Stimulated activated CD8-positive, alpha-beta memory T cell treated with anti-CD3 and anti-CD28 coated beads, Interleukin-7, amount 100 ng/mL, for 48 hours (primary cell): Measurements from ENCODE around the gene PHLDB3.

Experiments used
- DNase-seq, 2 donors: peaks; one replicate each; pipeline ENCODE4 v3.0.0-alpha.2; 2020; ENCODE audit warnings: low read depth in 1 of 2; ENCODE audit errors: extremely low read depth in 1 of 2

The PHLDB3 gene

DNA sequence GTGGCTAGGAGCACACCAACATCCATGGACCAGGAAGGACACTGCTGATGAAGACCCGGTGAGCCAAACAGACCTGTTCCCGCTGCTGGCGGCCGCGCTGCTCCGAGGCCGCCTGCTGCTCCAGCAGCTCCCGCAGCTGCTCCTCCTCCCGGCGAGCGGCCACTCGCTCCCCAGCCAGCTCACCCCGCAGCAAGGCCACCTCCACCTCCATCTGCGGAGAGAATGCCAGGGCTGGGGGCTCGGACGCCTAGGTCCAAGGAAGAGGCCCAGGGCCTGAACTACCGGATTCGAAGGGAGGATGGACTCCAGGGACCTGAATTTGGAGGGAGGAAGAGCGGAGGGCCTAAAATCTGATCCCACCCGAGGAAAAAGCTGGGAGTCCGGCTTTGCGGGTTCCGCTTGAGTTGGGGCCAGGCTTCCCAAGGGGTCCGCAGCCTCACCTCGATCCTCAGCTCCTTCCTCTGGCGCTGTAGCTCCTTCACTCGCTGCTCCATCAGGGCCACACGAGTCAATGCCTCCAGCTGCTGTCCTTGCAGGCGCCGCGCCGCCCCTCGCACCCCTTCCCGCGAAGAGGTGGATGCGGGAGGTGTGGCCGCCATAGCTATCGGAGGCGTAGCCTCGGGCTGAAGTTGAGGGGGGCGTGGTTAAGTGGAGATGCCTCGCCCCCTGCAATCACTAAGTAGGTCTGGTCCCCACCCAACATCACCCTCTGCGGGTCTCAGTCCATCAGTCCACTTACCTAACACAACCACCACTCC, 2.7 kb downstream of the PHLDB3 start:
- no peak for DNase-seq

GRCh38 chr19:43499042-43499441, 5.5 kb downstream of the PHLDB3 start:
- DNase-seq: no peak

GRCh38 chr19:43498233-43498842, 6.2 kb downstream of the PHLDB3 start:
- DNase-seq: no peak

- DNase-seq: no peak
These were observed 7.6 kb downstream of the PHLDB3 start for GRCh38 chr19:43496960-43497359.

DNA sequence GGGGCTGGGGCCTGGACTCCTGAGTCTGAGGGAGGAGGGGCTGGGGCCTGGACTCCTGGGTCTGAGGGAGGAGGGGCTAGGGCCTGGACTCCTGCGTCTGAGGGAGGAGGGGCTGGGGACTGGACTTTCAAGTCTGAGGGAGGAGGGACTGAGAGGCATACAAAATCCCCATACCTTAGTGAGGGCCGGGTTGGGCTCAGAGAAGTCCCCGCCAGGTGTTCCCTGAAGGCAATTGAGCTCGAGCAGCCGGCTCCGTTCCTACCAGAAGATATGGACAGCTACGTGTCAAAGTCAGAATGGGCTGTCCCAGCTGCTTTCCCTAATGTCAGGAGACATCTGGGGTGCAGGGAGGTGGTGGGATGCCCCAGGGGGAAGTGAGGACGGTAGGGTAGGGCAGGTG, 9.5 kb downstream of the PHLDB3 start:
- no peak for DNase-seq

DNA sequence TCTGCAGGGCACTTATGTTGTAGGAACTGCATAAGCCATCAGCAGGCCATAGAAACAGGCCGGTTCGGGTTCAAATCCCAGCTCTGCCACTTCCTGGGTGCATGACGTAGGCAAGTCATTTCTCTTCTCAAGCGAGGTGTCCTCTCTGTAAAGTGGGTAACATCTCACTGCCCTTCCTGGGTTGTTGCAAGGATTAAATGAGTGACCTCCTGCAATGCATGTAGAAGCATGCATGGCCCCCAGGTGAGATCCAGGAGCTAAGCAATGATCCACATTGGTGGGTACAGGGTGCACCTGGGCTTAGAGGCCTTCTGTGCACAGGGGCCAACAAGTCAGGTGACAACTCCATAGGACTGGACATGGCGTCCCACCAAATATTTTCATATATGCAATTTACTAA, 13.8 kb downstream of the PHLDB3 start:
- DNase-seq: no peak

GRCh38 chr19:43489979-43490599, 14.5 kb downstream of the PHLDB3 start:
- no peak for DNase-seq

GRCh38 chr19:43489310-43489709, 15.2 kb downstream of the PHLDB3 start:
- DNase-seq: no peak

DNA sequence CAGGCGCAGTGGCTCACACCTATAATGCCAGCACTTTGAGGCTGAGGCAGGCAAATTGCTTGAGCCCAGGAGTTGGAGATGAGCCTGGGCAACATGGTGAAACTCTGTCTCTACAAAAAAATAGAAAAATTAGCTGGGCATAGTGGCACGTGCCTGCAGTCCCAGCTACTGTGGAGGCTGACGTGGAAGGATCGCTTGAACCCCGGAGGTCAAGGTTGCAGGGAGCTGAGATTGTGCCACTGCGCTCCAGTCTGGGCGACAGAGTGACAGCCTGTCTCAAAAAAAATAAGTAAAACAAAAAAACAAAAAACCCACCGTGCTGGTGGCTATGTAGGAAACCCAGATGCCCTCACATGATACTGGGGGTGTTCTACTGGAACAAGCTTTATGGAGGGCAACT, 16.4 kb downstream of the PHLDB3 start:
- DNase-seq: no peak

- DNase-seq: no peak
These were observed 18.1 kb downstream of the PHLDB3 start for GRCh38 chr19:43486412-43486811.

DNA sequence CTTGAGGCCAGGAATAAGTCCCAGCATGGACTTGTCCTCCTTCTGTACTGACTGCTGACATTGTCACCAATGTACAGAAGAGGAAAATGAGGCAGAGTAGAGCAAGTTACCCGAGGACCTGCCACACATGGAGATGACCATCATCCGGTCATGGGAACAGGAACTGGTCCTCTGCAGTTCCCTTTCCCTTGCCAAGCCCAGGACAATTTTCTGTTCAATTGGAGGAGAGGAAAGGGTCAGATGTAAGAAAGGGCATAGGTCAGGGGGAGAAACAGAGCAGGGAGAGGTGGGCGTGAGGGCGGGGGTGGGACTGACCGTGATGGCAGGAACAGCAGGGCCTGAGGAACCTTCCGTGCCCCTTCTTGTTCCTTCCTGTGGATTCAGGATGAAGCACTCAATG, 18.6 kb downstream of the PHLDB3 start:
- no peak for DNase-seq

DNA sequence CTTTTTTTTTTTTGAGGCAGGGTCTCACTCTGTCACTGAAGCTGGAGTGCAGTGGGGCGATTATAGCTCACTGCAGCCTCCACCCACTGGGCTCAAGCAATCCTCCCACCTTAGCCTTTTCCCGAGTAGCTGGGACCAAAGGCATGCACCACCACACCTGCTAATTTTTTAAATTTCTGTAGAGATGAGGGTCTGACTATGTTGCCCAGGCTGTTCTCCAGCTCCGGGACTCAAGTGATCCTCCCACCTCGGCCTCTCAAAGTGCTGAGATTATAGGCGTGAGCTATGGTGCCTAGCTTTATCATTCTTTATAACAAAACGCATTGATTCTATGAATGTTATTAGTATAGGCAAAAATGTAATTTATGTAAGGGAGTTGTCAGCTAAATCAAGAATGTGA, 21.3 kb downstream of the PHLDB3 start:
- DNase-seq: no peak

DNA sequence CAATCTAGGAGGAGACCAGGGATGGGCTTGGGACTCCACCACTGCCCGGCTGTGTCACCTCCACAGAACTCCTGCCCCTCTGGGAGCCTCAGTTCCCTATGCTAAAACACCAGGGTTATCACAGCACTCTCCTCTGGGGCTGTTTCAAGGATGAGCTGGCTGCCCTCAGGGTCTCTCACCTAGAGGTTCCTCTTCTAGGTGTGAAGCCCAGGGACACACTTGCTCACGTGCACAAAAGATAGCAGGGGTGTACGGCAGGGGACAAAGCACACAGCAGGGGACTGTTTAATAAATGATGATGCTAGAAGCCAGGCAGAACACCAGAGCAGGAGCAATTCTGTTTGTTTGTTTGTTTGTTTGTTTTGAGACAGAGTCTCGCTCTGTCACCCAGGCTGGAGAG, 22.4 kb downstream of the PHLDB3 start:
- no peak for DNase-seq

GRCh38 chr19:43481701-43482100, 22.8 kb downstream of the PHLDB3 start:
- no peak for DNase-seq

DNA sequence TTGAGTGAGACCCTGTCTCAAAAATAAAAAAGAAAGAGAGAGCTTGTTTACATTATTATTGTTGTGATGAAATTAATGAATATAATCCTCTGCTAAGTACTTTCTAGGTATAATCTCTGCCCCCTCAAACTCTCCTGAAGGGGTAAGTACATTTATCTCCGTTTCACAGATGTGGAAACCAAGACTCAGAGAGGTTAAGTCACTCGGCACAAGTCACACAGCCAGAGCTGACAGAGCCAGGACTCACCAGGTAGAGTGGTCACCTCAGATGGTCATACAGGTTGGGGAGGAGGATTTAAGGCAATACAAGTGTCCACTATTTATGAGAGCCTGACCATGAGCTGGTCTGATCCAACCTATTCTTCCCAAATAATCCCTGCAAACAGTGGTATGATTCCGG, 24.0 kb downstream of the PHLDB3 start:
- DNase-seq: no peak

DNA sequence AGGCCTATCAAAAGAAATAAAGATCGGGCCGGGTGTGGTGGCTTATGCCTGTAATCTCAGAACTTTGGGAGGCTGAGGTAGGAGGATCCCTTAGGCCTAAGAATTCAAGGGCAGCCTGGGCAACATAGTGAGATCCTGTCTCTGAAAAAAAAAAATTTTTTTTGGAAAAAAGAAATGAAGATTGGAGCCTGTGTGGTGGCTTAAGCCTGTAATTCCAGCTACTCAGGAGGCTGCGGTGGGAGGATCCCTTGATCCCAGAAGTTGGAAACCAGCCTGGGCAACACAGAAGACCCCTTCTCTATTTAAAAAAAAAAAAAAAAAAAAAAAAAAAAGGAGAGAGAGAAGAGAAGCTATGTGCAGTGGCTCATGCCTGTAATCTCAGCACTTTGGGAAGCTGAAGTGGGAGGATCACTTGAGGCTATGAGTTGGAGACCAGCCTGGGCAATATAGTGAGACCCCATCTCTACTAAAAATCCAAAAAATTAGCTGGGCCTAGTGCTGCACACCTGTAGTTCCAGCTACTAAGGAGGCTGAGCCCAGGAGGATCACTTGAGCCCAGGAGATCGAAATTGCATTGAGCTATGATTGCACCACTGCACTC, 24.5 kb downstream of the PHLDB3 start:
- no peak for DNase-seq

DNA sequence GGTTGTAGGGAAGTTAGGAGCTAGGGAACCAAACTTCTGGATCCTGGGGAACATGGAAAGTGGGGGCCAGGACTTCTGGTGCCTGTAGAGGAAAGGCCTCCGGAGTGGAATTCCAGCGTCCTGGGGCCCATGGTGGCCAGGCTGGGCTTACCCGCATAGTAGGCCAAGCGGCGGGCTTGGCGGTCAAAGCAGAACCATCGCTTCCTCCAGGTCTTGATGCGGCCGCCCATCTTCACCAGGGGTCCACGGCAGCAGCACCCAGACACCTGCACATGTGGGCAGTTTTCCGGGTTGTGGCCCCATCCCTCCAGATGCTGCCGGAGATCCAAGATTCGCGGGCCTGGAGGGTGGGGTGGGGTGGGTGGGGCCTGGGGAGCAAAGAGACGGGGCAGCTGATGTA, 25.3 kb downstream of the PHLDB3 start:
- no peak for DNase-seq

GRCh38 chr19:43478323-43478722, 26.2 kb downstream of the PHLDB3 start:
- DNase-seq: no peak

- no peak for DNase-seq
These were observed 27.9 kb downstream of the PHLDB3 start for GRCh38 chr19:43476606-43477005.

GRCh38 chr19:43474986-43475705, 29.4 kb downstream of the PHLDB3 start:
- peak; percentile 77 to 88 for DNase-seq

DNA sequence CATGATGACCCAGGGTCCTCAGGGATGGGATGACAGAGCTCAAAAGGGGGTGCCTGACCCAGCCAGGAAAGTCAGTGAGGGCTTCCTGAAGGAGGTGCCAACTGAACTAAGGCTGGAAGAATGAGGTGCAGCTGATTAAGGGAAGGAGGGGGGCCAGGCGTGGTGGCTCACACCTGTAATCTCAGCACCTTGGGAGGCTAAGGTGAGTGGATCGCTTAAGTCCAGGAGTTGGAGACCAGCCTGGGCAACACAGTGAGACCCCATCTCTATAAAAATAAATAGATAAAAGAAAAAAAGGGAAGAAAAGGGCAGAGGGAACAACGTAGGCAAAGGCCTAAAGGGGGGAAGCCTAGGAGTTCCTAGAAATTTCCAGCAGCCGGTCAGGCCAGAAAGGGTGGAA, 30.1 kb downstream of the PHLDB3 start:
- no peak for DNase-seq
